Panc1 (cell line): ENCODE results near the gene CNTNAP4.

ENCODE experiments used
- POLR2AphosphoS5 ChIP-seq: IDR thresholded peaks from 2 replicates; pipeline ENCODE4 v1.6.1; 2012; ENCODE audit warnings: mild to moderate bottlenecking, low read depth, low read length, moderate library complexity
- TF ChIP-seq, protein P1 (sequence below), 2 experiments: IDR thresholded peaks; 2 replicates each; pipeline ENCODE4 v1.6.1; 2011 to 2012; ENCODE audit warnings: low read depth in 2 of 2, control low read depth in 1 of 2, low read length in 1 of 2, mild to moderate bottlenecking in 1 of 2, moderate library complexity in 1 of 2; ENCODE audit not compliant: insufficient read depth in 1 of 2
- TF ChIP-seq, protein P2 (sequence below): fragments of 450-650 bp; IDR thresholded peaks from 2 replicates; pipeline ENCODE4 v1.5.1; 2017; ENCODE audit warnings: mild to moderate bottlenecking

DNA sequence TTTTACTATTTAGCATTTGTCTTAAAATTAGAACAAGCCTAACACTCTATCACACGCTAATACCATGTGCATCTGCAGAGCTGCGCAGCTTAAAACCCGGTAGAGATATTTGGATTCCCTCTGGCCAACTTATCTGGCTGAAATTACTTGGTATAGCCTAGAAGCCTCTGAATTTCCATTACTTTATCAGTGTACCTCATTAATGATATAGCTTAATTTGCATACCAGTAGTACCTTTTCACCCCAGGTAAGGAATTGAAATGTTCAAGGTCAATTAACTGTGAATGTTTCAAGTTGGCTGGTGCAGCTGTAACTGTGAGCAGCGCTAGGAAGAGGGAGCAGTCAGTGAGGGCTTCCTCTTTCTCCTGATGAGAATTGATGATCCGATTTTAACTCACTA, 74.2 kb downstream of the CNTNAP4 start:
- TF ChIP-seq, protein P1, sequence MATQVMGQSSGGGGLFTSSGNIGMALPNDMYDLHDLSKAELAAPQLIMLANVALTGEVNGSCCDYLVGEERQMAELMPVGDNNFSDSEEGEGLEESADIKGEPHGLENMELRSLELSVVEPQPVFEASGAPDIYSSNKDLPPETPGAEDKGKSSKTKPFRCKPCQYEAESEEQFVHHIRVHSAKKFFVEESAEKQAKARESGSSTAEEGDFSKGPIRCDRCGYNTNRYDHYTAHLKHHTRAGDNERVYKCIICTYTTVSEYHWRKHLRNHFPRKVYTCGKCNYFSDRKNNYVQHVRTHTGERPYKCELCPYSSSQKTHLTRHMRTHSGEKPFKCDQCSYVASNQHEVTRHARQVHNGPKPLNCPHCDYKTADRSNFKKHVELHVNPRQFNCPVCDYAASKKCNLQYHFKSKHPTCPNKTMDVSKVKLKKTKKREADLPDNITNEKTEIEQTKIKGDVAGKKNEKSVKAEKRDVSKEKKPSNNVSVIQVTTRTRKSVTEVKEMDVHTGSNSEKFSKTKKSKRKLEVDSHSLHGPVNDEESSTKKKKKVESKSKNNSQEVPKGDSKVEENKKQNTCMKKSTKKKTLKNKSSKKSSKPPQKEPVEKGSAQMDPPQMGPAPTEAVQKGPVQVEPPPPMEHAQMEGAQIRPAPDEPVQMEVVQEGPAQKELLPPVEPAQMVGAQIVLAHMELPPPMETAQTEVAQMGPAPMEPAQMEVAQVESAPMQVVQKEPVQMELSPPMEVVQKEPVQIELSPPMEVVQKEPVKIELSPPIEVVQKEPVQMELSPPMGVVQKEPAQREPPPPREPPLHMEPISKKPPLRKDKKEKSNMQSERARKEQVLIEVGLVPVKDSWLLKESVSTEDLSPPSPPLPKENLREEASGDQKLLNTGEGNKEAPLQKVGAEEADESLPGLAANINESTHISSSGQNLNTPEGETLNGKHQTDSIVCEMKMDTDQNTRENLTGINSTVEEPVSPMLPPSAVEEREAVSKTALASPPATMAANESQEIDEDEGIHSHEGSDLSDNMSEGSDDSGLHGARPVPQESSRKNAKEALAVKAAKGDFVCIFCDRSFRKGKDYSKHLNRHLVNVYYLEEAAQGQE (IDR thresholded peaks at IDR 0.05; ENCODE audit: insufficient read depth in 1 of 2, low read depth in 2 of 2, low read length in 1 of 2) = no peak
- TF ChIP-seq, protein P2, sequence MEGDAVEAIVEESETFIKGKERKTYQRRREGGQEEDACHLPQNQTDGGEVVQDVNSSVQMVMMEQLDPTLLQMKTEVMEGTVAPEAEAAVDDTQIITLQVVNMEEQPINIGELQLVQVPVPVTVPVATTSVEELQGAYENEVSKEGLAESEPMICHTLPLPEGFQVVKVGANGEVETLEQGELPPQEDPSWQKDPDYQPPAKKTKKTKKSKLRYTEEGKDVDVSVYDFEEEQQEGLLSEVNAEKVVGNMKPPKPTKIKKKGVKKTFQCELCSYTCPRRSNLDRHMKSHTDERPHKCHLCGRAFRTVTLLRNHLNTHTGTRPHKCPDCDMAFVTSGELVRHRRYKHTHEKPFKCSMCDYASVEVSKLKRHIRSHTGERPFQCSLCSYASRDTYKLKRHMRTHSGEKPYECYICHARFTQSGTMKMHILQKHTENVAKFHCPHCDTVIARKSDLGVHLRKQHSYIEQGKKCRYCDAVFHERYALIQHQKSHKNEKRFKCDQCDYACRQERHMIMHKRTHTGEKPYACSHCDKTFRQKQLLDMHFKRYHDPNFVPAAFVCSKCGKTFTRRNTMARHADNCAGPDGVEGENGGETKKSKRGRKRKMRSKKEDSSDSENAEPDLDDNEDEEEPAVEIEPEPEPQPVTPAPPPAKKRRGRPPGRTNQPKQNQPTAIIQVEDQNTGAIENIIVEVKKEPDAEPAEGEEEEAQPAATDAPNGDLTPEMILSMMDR = no peak
- TF ChIP-seq POLR2AphosphoS5 = no peak
